ENCODE results near the gene ZNF735.
"Not testable (repeated sequence)": the region's sequence is repeated elsewhere in the genome, so short reads cannot be mapped to it uniquely, and the experiment has no call there.

The ZNF735 gene

GRCh38 chr7:64183126-64183742 lies 23.8 kb upstream of the ZNF735 start:
- ChIA-PET CTCF (interaction anchor here (0.8 kb wide), 1 partner anchor 23 kb away, joined by 3 read pairs; no protein-coding TSS in a partner anchor), POLR2A (ENCODE audit: low non-redundant PET) (no interaction called here)
- no peak for TF ChIP-seq CTCF (conservative IDR thresholded peaks at IDR 0.05; ENCODE audit: low read depth)
- no peak overlapping the region for H3K27ac ChIP-seq
- DNase-seq (ENCODE audit: low spot score): no peak

- DNase-seq (ENCODE audit: low spot score): no peak
- CTCF ChIA-PET: no interaction called here
- H3K27ac ChIP-seq: no peak overlapping the region
- POLR2A ChIA-PET (ENCODE audit: low non-redundant PET): no interaction called here
- no peak for TF ChIP-seq CTCF (conservative IDR thresholded peaks at IDR 0.05; ENCODE audit: low read depth)
These were observed 23.1 kb upstream of the ZNF735 start for GRCh38 chr7:64183827-64184372.

DNA sequence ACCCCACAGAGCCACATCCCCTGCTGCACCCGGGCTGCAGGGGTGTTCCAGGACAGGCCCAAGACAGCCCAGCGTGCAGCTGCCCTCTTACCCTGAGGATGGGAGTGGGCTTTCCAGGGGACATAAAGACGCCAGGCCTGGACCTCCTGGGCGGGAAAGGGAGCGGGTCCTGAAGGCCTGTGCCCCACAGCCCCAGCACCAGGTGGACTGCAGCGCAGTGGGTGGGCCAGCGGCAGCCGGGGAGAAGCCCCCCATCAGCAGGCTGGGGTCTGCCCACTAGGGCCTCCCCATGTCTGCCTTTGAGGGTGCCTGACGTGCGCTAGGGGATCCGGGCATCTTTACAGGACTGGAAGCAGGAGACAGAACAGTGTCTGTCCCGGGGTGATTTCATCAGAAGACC lies 22.6 kb upstream of the ZNF735 start:
- DNase-seq (ENCODE audit: low spot score): no peak
- no peak for TF ChIP-seq CTCF (conservative IDR thresholded peaks at IDR 0.05; ENCODE audit: low read depth)
- CTCF ChIA-PET: no interaction called here

GRCh38 chr7:64187408-64187807 lies 19.6 kb upstream of the ZNF735 start:
- POLR2A ChIA-PET (ENCODE audit: low non-redundant PET): no interaction called here
- no peak overlapping the region for H3K27ac ChIP-seq
- no peak for TF ChIP-seq CTCF (conservative IDR thresholded peaks at IDR 0.05; ENCODE audit: low read depth)
- DNase-seq (ENCODE audit: low spot score): no peak
- CTCF ChIA-PET: interaction anchor here (0.6 kb wide), 1 partner anchor 9 kb away, joined by 4 read pairs; no protein-coding TSS in a partner anchor

More for the DNA sequence above, 22.6 kb upstream of the ZNF735 start:
- POLR2A ChIA-PET (ENCODE audit: low non-redundant PET): no interaction called here
- H3K27ac ChIP-seq: no peak overlapping the region

GRCh38 chr7:64192148-64192704 lies 14.8 kb upstream of the ZNF735 start:
- H3K27ac ChIP-seq: no peak overlapping the region
- ChIA-PET CTCF (no interaction called here), POLR2A (ENCODE audit: low non-redundant PET) (no interaction called here)
- DNase-seq (ENCODE audit: low spot score): no peak
- no peak for TF ChIP-seq CTCF (conservative IDR thresholded peaks at IDR 0.05; ENCODE audit: low read depth)

GRCh38 chr7:64192775-64193174 lies 14.2 kb upstream of the ZNF735 start:
- CTCF ChIA-PET: no interaction called here
- TF ChIP-seq CTCF (conservative IDR thresholded peaks at IDR 0.05; ENCODE audit: low read depth): no peak
- no peak overlapping the region for H3K27ac ChIP-seq
- no peak for DNase-seq (ENCODE audit: low spot score)
- POLR2A ChIA-PET (ENCODE audit: low non-redundant PET): no interaction called here

DNA sequence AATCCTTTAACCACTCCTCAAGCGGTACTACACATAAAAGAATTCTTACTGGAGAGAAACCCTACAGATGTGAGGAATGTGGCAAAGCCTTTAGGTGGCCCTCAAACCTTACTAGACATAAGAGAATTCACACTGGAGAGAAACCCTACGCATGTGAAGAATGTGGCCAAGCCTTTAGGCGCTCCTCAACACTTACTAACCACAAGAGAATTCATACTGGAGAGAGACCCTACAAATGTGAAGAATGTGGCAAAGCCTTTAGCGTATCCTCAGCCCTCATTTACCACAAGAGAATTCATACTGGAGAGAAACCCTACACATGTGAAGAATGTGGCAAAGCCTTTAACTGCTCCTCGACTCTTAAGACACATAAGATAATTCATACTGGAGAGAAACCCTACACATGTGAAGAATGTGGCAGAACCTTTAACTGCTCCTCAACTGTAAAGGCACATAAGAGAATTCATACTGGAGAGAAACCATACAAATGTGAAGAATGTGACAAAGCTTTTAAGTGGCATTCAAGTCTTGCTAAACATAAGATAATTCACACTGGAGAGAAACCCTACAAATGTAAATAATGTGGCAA lies 12.8 kb downstream of the ZNF735 start:
- DNase-seq (ENCODE audit: low spot score); CTCF ChIA-PET; POLR2A ChIA-PET (ENCODE audit: low non-redundant PET); H3K27ac ChIP-seq: not testable (repeated sequence)

All from RWPE1 (cell line).